OCI-LY1 (cell line): Measurements from ENCODE around the gene C11orf42.

Experiments used
- H2AFZ ChIP-seq: fragments of 200-600 bp; sonication (generic), shearing (Covaris generic); 2 replicates; pipeline ENCODE4 v1.6.0; 2014; ENCODE audit warnings: antibody characterized with exemption, mild to moderate bottlenecking, low read length
- H3F3A ChIP-seq: fragments of 200-600 bp; sonication (generic), shearing (Covaris generic); 2 replicates; pipeline ENCODE4 v1.6.0; 2014; ENCODE audit warnings: mild to moderate bottlenecking, antibody characterized with exemption, low read length, moderate library complexity; ENCODE audit not compliant: insufficient read depth
- H3K27ac ChIP-seq: fragments of 200-600 bp; sonication (generic); 2 replicates; pipeline ENCODE4 v1.5.1; 2014; ENCODE audit warnings: low read length, mixed run types, mild to moderate bottlenecking, low read depth; ENCODE audit not compliant: poor library complexity, severe bottlenecking
- H3K27me3 ChIP-seq: fragments of 200-600 bp; sonication (generic); 2 replicates; pipeline ENCODE4 v1.6.0; 2014; ENCODE audit warnings: antibody characterized with exemption, mild to moderate bottlenecking, low read length, moderate library complexity; ENCODE audit not compliant: insufficient read depth
- H3K36me3 ChIP-seq: fragments of 200-600 bp; sonication (generic); 2 replicates; pipeline ENCODE4 v1.6.1; 2014; ENCODE audit warnings: mild to moderate bottlenecking, antibody characterized with exemption, low read length, moderate library complexity, mixed read lengths; ENCODE audit not compliant: insufficient read depth
- H3K4me1 ChIP-seq: fragments of 200-600 bp; sonication (generic); 2 replicates; pipeline ENCODE4 v1.5.1; 2014; ENCODE audit warnings: mild to moderate bottlenecking, low read length, moderate library complexity; ENCODE audit not compliant: insufficient read depth, severe bottlenecking
- H3K4me2 ChIP-seq: fragments of 200-600 bp; sonication (generic), shearing (Covaris generic); 2 replicates; pipeline ENCODE4 v1.6.1; 2014; ENCODE audit warnings: low read length
- H3K4me3 ChIP-seq: fragments of 200-600 bp; sonication (generic); 2 replicates; pipeline ENCODE4 v1.5.1; 2014; ENCODE audit warnings: low read length, low read depth, mild to moderate bottlenecking, mixed read lengths; ENCODE audit not compliant: poor library complexity, severe bottlenecking
- H3K79me2 ChIP-seq: fragments of 200-600 bp; shearing (Covaris generic); 2 replicates; pipeline ENCODE4 v1.6.1; 2016; ENCODE audit warnings: mixed run types, low read length, mixed read lengths; ENCODE audit not compliant: insufficient read depth
- H3K9ac ChIP-seq: fragments of 200-600 bp; sonication (generic), shearing (Covaris generic); 2 replicates; pipeline ENCODE4 v1.6.1; 2014; ENCODE audit warnings: mild to moderate bottlenecking, low read length, mixed read lengths
- H3K9me2 ChIP-seq: fragments of 200-600 bp; sonication (generic), shearing (Covaris generic); 2 replicates; pipeline ENCODE4 v1.6.1; 2014; ENCODE audit warnings: low read depth, mild to moderate bottlenecking, low read length, mixed read lengths
- H3K9me3 ChIP-seq: fragments of 200-600 bp; shearing (Covaris generic); 2 replicates; pipeline ENCODE4 v1.6.1; 2014; ENCODE audit warnings: low read length, mixed read lengths
- H4K20me1 ChIP-seq: fragments of 200-600 bp; sonication (generic), shearing (Covaris generic); 2 replicates; pipeline ENCODE4 v1.6.0; 2016; ENCODE audit warnings: mild to moderate bottlenecking, low read length; ENCODE audit not compliant: insufficient read depth
- CTCF ChIP-seq: fragments of 200-600 bp; sonication (generic), shearing (Covaris generic); IDR thresholded peaks from 2 replicates; pipeline ENCODE4 v1.5.1; 2017; ENCODE audit warnings: mild to moderate bottlenecking, antibody characterized with exemption, low read length, moderate library complexity, mixed read lengths
- EZH2 ChIP-seq: fragments of 200-600 bp; sonication (generic), shearing (Covaris generic); IDR thresholded peaks from 2 replicates; pipeline ENCODE4 v1.8.0; 2017; ENCODE audit warnings: borderline replicate concordance, mixed run types, mild to moderate bottlenecking, antibody characterized with exemption, low read length, moderate library complexity, mixed read lengths

Gene C11orf42

GRCh38 chr11:6237761-6238302, 32.5 kb downstream of the C11orf42 start:
- Histone ChIP-seq H2AFZ (no peak overlapping the region), H3F3A (no peaks in the 10 kb centered on the region), H3K36me3 (no peaks in the 10 kb centered on the region), H3K9ac (no peak overlapping the region), H3K9me2 (no peaks in the 10 kb centered on the region), H3K9me3 (no peaks in the 10 kb centered on the region), H3K79me2 (peaks cover 11% of the 10 kb centered on the region), H4K20me1 (no peaks in the 10 kb centered on the region), H3K4me3 (no peak overlapping the region), H3K27ac (no peak overlapping the region), H3K4me1 (peaks cover 19% of the 10 kb centered on the region), H3K27me3 (no peaks in the 10 kb centered on the region), H3K4me2 (no peak overlapping the region)
- TF ChIP-seq CTCF (no peak), EZH2 (no peak)

GRCh38 chr11:6238902-6239301, 33.5 kb downstream of the C11orf42 start, which contains the start of gene CNGA4:
TSS of gene CNGA4 (plus strand) at chr11:6239089. CDS start at chr11:6239207, 118 bp downstream.
- Histone ChIP-seq H3K79me2 (no peaks in the 10 kb centered on the region), H3F3A (no peaks in the 10 kb centered on the region), H3K4me1 (peaks cover 8% of the 10 kb centered on the region), H3K9me2 (no peaks in the 10 kb centered on the region), H3K27me3 (no peaks in the 10 kb centered on the region), H4K20me1 (no peaks in the 10 kb centered on the region), H2AFZ (no peak within 1 kb of the TSS), H3K27ac (no peak within 1 kb of the TSS), H3K4me3 (no peak within 1 kb of the TSS), H3K36me3 (no peaks in the 10 kb centered on the region), H3K9me3 (no peaks in the 10 kb centered on the region), H3K9ac (no peak within 1 kb of the TSS), H3K4me2 (no peak within 1 kb of the TSS)
- no peak for TF ChIP-seq CTCF
- TF ChIP-seq EZH2, result no peak

GRCh38 chr11:6240139-6240538, 34.8 kb downstream of the C11orf42 start:
- no peak overlapping the region for H3K9ac ChIP-seq
- H3K27me3 ChIP-seq, result no peaks in the 10 kb centered on the region
- no peaks in the 10 kb centered on the region for H3F3A ChIP-seq
- H3K27ac ChIP-seq, result no peak overlapping the region
- H2AFZ ChIP-seq, result no peak overlapping the region
- H3K9me3 ChIP-seq, result no peaks in the 10 kb centered on the region
- no peaks in the 10 kb centered on the region for H4K20me1 ChIP-seq
- H3K4me2 ChIP-seq, result no peak overlapping the region
- peaks cover 5% of the 10 kb centered on the region for H3K4me1 ChIP-seq
- no peaks in the 10 kb centered on the region for H3K9me2 ChIP-seq
- no peaks in the 10 kb centered on the region for H3K36me3 ChIP-seq
- no peak for TF ChIP-seq CTCF
- no peak for TF ChIP-seq EZH2
- H3K79me2 ChIP-seq, result no peaks in the 10 kb centered on the region
- no peak overlapping the region for H3K4me3 ChIP-seq
